NCI-H526 treated with DMSO at 0.1 percent for 48 hours (cell line): ENCODE results near the gene CACNA1G.

ENCODE experiments used
- DNase-seq: peaks from one replicate; lab custom pipeline; 2025; lab: John Stamatoyannopoulos, UW

CACNA1G gene

GRCh38 chr17:50672831-50673551, 112.5 kb downstream of the CACNA1G start:
- no peak for DNase-seq

- DNase-seq: no peak
Observed at GRCh38 chr17:50675190-50675589, 114.7 kb downstream of the CACNA1G start.

GRCh38 chr17:50675627-50676026, 115.1 kb downstream of the CACNA1G start:
- no peak for DNase-seq

DNA sequence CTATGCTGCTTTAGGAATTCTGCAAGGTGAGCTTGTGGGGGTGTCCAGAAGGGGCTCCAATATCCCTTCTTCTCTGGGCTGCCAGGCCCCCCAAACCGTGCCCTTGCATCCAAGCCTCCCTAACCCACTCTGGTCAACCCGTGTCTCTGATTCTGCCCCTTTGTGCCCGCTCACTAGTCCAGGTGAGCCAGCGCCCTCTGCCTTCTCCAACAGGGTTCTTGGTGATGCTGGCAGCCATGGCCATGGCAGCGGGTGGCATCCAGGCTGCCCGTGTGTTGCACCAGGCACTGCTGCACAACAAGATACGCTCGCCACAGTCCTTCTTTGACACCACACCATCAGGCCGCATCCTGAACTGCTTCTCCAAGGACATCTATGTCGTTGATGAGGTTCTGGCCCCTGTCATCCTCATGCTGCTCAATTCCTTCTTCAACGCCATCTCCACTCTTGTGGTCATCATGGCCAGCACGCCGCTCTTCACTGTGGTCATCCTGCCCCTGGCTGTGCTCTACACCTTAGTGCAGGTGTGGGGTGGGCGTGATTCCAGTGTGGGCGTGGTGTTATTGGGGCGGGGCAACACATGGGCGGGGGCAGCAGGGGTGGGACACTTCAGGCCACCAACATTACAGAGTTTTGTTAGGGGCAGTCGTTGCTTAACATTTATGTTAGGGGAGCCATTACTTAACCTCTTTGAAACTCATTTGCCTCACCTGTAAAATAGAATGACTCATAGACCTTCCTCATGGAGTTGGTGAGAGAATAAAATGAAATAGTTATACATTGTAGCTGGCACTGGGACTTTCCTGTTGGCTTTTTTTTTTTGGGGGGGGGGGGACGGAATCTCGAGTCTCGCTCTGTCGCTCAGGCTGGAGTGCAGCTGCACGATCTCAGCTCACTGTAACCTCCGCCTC, 115.8 kb downstream of the CACNA1G start:
- DNase-seq: no peak
